Activated CD8-positive, alpha-beta T cell treated with anti-CD3 and anti-CD28 coated beads, Interleukin-2, amount 10 ng/mL, durations not matched to agents 7 days and 5 days (primary cell): Measurements from ENCODE around the gene TAF5L. TPM values are rescaled to one million over a fixed set of nuclear protein-coding genes. Genes with fewer than 3 reads are reported as not detected.

Source experiments
- ATAC-seq: fragments of 150-1000 bp; cut with Tn5 transposase; one replicate; pipeline ENCODE4 v1.10.0; 2021; ENCODE audit warnings: moderate library complexity
- CTCF ChIA-PET: fragments of 350-600 bp; sonication (Branson Sonifier 250); formaldehyde crosslinking; loops from one replicate; lab custom pipeline; 2021; ENCODE audit warnings: antibody characterized with exemption; lab: Charles Lee
- POLR2A ChIA-PET: fragments of 350-600 bp; sonication (Branson Sonifier 250); formaldehyde crosslinking; loops from one replicate; lab custom pipeline; 2021; ENCODE audit warnings: antibody characterized with exemption; lab: Charles Lee
- DNase-seq: peaks from one replicate; pipeline ENCODE4 v3.0.0-alpha.2; 2020
- H3K27ac Mint-ChIP-seq: one replicate; pipeline ENCODE4 v1.8.0; 2021; ENCODE audit warnings: mild to moderate bottlenecking, mixed read lengths
- H3K27me3 Mint-ChIP-seq: one replicate; pipeline ENCODE4 v1.8.0; 2021; ENCODE audit warnings: low read depth, mixed read lengths
- H3K36me3 Mint-ChIP-seq: one replicate; pipeline ENCODE4 v1.8.0; 2021; ENCODE audit warnings: low read depth, mixed read lengths
- H3K4me1 Mint-ChIP-seq: one replicate; pipeline ENCODE4 v1.8.0; 2021; ENCODE audit warnings: low read depth, mixed read lengths
- H3K4me3 Mint-ChIP-seq: one replicate; pipeline ENCODE4 v1.8.0; 2021; ENCODE audit warnings: mild to moderate bottlenecking, mixed read lengths
- H3K9me3 Mint-ChIP-seq: one replicate; pipeline ENCODE4 v1.8.0; 2022; ENCODE audit warnings: mixed read lengths; ENCODE audit not compliant: insufficient read depth
- total RNA-seq, 2 experiments: library from RNA; stranded (reverse); gene quantifications; one replicate each; pipeline ENCODE4 v1.2.3, GENCODE V29; 2021

Gene TAF5L
- 10 to 100 TPM; 30.2 to 30.7 TPM for total RNA-seq

- ATAC-seq = peak; percentile 93
- peak within 1 kb of the TSS; percentile 98 for H3K27ac Mint-ChIP-seq
- peaks cover 52% of the 10 kb centered on the region for H3K4me1 Mint-ChIP-seq
- ChIA-PET POLR2A (interaction anchor here (0.9 to 4.2 kb wide), 2 partner anchors 11 to 68 kb away, joined by 3 to 22 read pairs; partner anchors contain the start of gene ABCB10), CTCF (interaction anchor here (1.4 kb wide), 1 partner anchor 651 kb away, joined by 3 read pairs; no protein-coding TSS in a partner anchor)
- no peaks in the 10 kb centered on the region for H3K9me3 Mint-ChIP-seq
- no peaks in the 10 kb centered on the region for H3K27me3 Mint-ChIP-seq
- H3K4me3 Mint-ChIP-seq = peak within 1 kb of the TSS; percentile 98
- DNase-seq = peak; percentile 87
- peaks cover 31% of the 10 kb centered on the region for H3K36me3 Mint-ChIP-seq
Measured at GRCh38 chr1:229625915-229626831, at the start of gene TAF5L, which contains the start of gene URB2. Gene TAF5L (minus strand): TSS chr1:229626122. CDS start chr1:229614482, 11,640 bp downstream. Gene URB2 (plus strand): TSS chr1:229626247. CDS start chr1:229627634, 1,387 bp downstream.

GRCh38 chr1:229675396-229675795 is 49.5 kb upstream of the TAF5L start:
- Mint-ChIP-seq H3K4me3 (no peak overlapping the region), H3K36me3 (peaks cover 3% of the 10 kb centered on the region), H3K4me1 (peaks cover 11% of the 10 kb centered on the region), H3K27ac (no peak overlapping the region), H3K27me3 (no peaks in the 10 kb centered on the region), H3K9me3 (no peaks in the 10 kb centered on the region)
- ATAC-seq (no peak), DNase-seq (no peak)
- CTCF ChIA-PET = interaction anchor here (0.6 to 1.5 kb wide), 5 partner anchors 10 to 173 kb away, joined by 3 to 4 read pairs (median 3); no protein-coding TSS in a partner anchor
- POLR2A ChIA-PET = interaction anchor here (1.2 kb wide), 1 partner anchor 9 kb away, joined by 3 read pairs; no protein-coding TSS in a partner anchor

GRCh38 chr1:229674042-229674441 is 48.1 kb upstream of the TAF5L start:
- ChIA-PET CTCF (interaction anchor here (1.0 kb wide), 1 partner anchor 13 kb away, joined by 5 read pairs; no protein-coding TSS in a partner anchor), POLR2A (interaction anchor here (0.5 kb wide), 1 partner anchor 36 kb away, joined by 3 read pairs; no protein-coding TSS in a partner anchor)
- DNase-seq (no peak), ATAC-seq (no peak)
- no peak overlapping the region for H3K4me3 Mint-ChIP-seq
- peaks cover 11% of the 10 kb centered on the region for H3K4me1 Mint-ChIP-seq
- H3K27ac Mint-ChIP-seq = peak overlapping the region; percentile 52
- H3K36me3 Mint-ChIP-seq = peaks cover 6% of the 10 kb centered on the region
- H3K9me3 Mint-ChIP-seq = no peaks in the 10 kb centered on the region
- H3K27me3 Mint-ChIP-seq = no peaks in the 10 kb centered on the region

GRCh38 chr1:229672246-229672645 is 46.3 kb upstream of the TAF5L start:
- Mint-ChIP-seq H3K36me3 (peaks cover 11% of the 10 kb centered on the region), H3K4me3 (no peak overlapping the region), H3K9me3 (no peaks in the 10 kb centered on the region), H3K4me1 (peaks cover 11% of the 10 kb centered on the region), H3K27ac (no peak overlapping the region), H3K27me3 (no peaks in the 10 kb centered on the region)
- no peak for DNase-seq
- ATAC-seq = no peak
- POLR2A ChIA-PET = interaction anchor here (0.7 kb wide), 1 partner anchor 25 kb away, joined by 3 read pairs; no protein-coding TSS in a partner anchor
- CTCF ChIA-PET = interaction anchor here (1.7 to 3.1 kb wide), 3 partner anchors 11 to 495 kb away, joined by 4 to 18 read pairs (median 8); no protein-coding TSS in a partner anchor

- Mint-ChIP-seq H3K4me1 (peaks cover 11% of the 10 kb centered on the region), H3K27me3 (no peaks in the 10 kb centered on the region), H3K9me3 (no peaks in the 10 kb centered on the region), H3K4me3 (no peak overlapping the region), H3K36me3 (peaks cover 11% of the 10 kb centered on the region), H3K27ac (no peak overlapping the region)
- DNase-seq (no peak), ATAC-seq (no peak)
- CTCF ChIA-PET = interaction anchor here (2.1 to 3.1 kb wide), 2 partner anchors 10 to 496 kb away, joined by 8 to 18 read pairs; no protein-coding TSS in a partner anchor
- POLR2A ChIA-PET = interaction anchor here (0.7 kb wide), 1 partner anchor 26 kb away, joined by 3 read pairs; no protein-coding TSS in a partner anchor
Measured at GRCh38 chr1:229671310-229671709, 45.4 kb upstream of the TAF5L start.

- Mint-ChIP-seq H3K9me3 (no peaks in the 10 kb centered on the region), H3K4me1 (peaks cover 9% of the 10 kb centered on the region), H3K36me3 (peaks cover 11% of the 10 kb centered on the region), H3K4me3 (no peak overlapping the region), H3K27me3 (no peaks in the 10 kb centered on the region), H3K27ac (no peak overlapping the region)
- DNase-seq (no peak), ATAC-seq (no peak)
- ChIA-PET POLR2A (no interaction called here), CTCF (no interaction called here)
Measured at GRCh38 chr1:229669333-229669732, 43.4 kb upstream of the TAF5L start.

GRCh38 chr1:229666585-229666984 is 40.7 kb upstream of the TAF5L start:
- DNase-seq (no peak), ATAC-seq (no peak)
- Mint-ChIP-seq H3K36me3 (peaks cover 15% of the 10 kb centered on the region), H3K9me3 (no peaks in the 10 kb centered on the region), H3K27me3 (no peaks in the 10 kb centered on the region), H3K27ac (no peak overlapping the region), H3K4me1 (peaks cover under 1% of the 10 kb centered on the region), H3K4me3 (no peak overlapping the region)
- ChIA-PET POLR2A (interaction anchor here (0.7 kb wide), 1 partner anchor 9 kb away, joined by 3 read pairs; no protein-coding TSS in a partner anchor), CTCF (interaction anchor here (1.4 kb wide), 1 partner anchor 443 kb away, joined by 3 read pairs; no protein-coding TSS in a partner anchor)

- CTCF ChIA-PET = interaction anchor here (1.4 kb wide), 1 partner anchor 444 kb away, joined by 3 read pairs; no protein-coding TSS in a partner anchor
Measured at GRCh38 chr1:229665912-229666558, 40.1 kb upstream of the TAF5L start.

GRCh38 chr1:229664133-229664689 is 38.3 kb upstream of the TAF5L start:
- ATAC-seq (peak; percentile 31), DNase-seq (peak; percentile 57)
- H3K4me3 Mint-ChIP-seq = no peak overlapping the region
- H3K4me1 Mint-ChIP-seq = peaks cover 5% of the 10 kb centered on the region
- ChIA-PET POLR2A (no interaction called here), CTCF (no interaction called here)
- H3K9me3 Mint-ChIP-seq = no peaks in the 10 kb centered on the region
- peaks cover 27% of the 10 kb centered on the region for H3K36me3 Mint-ChIP-seq
- H3K27me3 Mint-ChIP-seq = no peaks in the 10 kb centered on the region
- H3K27ac Mint-ChIP-seq = no peak overlapping the region

More at GRCh38 chr1:229665912-229666558, 40.1 kb upstream of the TAF5L start:
- no peak for ATAC-seq
- POLR2A ChIA-PET = no interaction called here
- Mint-ChIP-seq H3K36me3 (peaks cover 21% of the 10 kb centered on the region), H3K27ac (no peak overlapping the region), H3K27me3 (no peaks in the 10 kb centered on the region), H3K9me3 (no peaks in the 10 kb centered on the region), H3K4me1 (peaks cover 5% of the 10 kb centered on the region), H3K4me3 (no peak overlapping the region)
- no peak for DNase-seq

GRCh38 chr1:229661897-229662296 is 36.0 kb upstream of the TAF5L start:
- Mint-ChIP-seq H3K4me1 (peaks cover 10% of the 10 kb centered on the region), H3K27ac (no peak overlapping the region), H3K27me3 (no peaks in the 10 kb centered on the region), H3K9me3 (no peaks in the 10 kb centered on the region), H3K4me3 (no peak overlapping the region), H3K36me3 (peaks cover 28% of the 10 kb centered on the region)
- no peak for DNase-seq
- ChIA-PET POLR2A (no interaction called here), CTCF (interaction anchor here (1.0 to 2.4 kb wide), 14 partner anchors 10 to 653 kb away, joined by 3 to 24 read pairs (median 6); no protein-coding TSS in a partner anchor)
- no peak for ATAC-seq
